ENCODE data around the gene CHST1.

Gene CHST1

GRCh38 chr11:45661439-45662055, 3.9 kb downstream of the CHST1 start:
- no peak for DNase-seq (ENCODE audit: extremely low read depth in 1 of 2, low read depth in 1 of 2)

- no peak for DNase-seq (ENCODE audit: extremely low read depth in 1 of 2, low read depth in 1 of 2)
Observed at GRCh38 chr11:45660729-45661438, 4.5 kb downstream of the CHST1 start.

GRCh38 chr11:45659818-45660160, 5.6 kb downstream of the CHST1 start:
- DNase-seq (ENCODE audit: extremely low read depth in 1 of 2, low read depth in 1 of 2), result no peak

- no peak for DNase-seq (ENCODE audit: extremely low read depth in 1 of 2, low read depth in 1 of 2)
Observed at GRCh38 chr11:45659031-45659817, 6.2 kb downstream of the CHST1 start.

GRCh38 chr11:45658292-45658991, 7.0 kb downstream of the CHST1 start:
- DNase-seq (ENCODE audit: extremely low read depth in 1 of 2, low read depth in 1 of 2), result no peak

- no peak for DNase-seq (ENCODE audit: extremely low read depth in 1 of 2, low read depth in 1 of 2)
Observed at GRCh38 chr11:45657496-45658260, 7.7 kb downstream of the CHST1 start.

GRCh38 chr11:45655831-45656230, 9.6 kb downstream of the CHST1 start:
- DNase-seq (ENCODE audit: extremely low read depth in 1 of 2, low read depth in 1 of 2), result no peak

- peak; percentile 6 to 43 for DNase-seq (ENCODE audit: extremely low read depth in 1 of 2, low read depth in 1 of 2)
Observed at GRCh38 chr11:45655347-45655756, 10.1 kb downstream of the CHST1 start.

- DNase-seq (ENCODE audit: extremely low read depth in 1 of 2, low read depth in 1 of 2), result no peak
Observed at GRCh38 chr11:45655012-45655283, 10.5 kb downstream of the CHST1 start.

GRCh38 chr11:45654231-45655011, 11.0 kb downstream of the CHST1 start:
- no peak for DNase-seq (ENCODE audit: extremely low read depth in 1 of 2, low read depth in 1 of 2)

- no peak for DNase-seq (ENCODE audit: extremely low read depth in 1 of 2, low read depth in 1 of 2)
Observed at GRCh38 chr11:45653277-45653676, 12.1 kb downstream of the CHST1 start.

- no peak for DNase-seq (ENCODE audit: extremely low read depth in 1 of 2, low read depth in 1 of 2)
Observed at GRCh38 chr11:45652781-45653180, 12.6 kb downstream of the CHST1 start.

GRCh38 chr11:45651841-45652749, 13.3 kb downstream of the CHST1 start:
- DNase-seq (ENCODE audit: extremely low read depth in 1 of 2, low read depth in 1 of 2), result no peak

GRCh38 chr11:45651156-45651555, 14.3 kb downstream of the CHST1 start:
- no peak for DNase-seq (ENCODE audit: extremely low read depth in 1 of 2, low read depth in 1 of 2)

- DNase-seq (ENCODE audit: extremely low read depth in 1 of 2, low read depth in 1 of 2), result no peak
Observed at GRCh38 chr11:45650166-45651095, 15.0 kb downstream of the CHST1 start.

GRCh38 chr11:45649544-45650165, 15.8 kb downstream of the CHST1 start:
- no peak for DNase-seq (ENCODE audit: extremely low read depth in 1 of 2, low read depth in 1 of 2)

GRCh38 chr11:45648931-45649330, 16.5 kb downstream of the CHST1 start:
- no peak for DNase-seq (ENCODE audit: extremely low read depth in 1 of 2, low read depth in 1 of 2)

GRCh38 chr11:45647786-45648185, 17.6 kb downstream of the CHST1 start:
- no peak for DNase-seq (ENCODE audit: extremely low read depth in 1 of 2, low read depth in 1 of 2)

Data from activated CD8-positive, alpha-beta memory T cell treated with anti-CD3 and anti-CD28 coated beads for 1 hour (primary cell).